C4-2B (cell line): Measurements from ENCODE around the gene ARMH4.

Experiments
- CTCF ChIP-seq: fragments of 450-650 bp; conservative IDR thresholded peaks from 2 replicates; pipeline ENCODE4 v1.5.1; 2017; ENCODE audit warnings: mild to moderate bottlenecking
- ZFX ChIP-seq: fragments of 450-650 bp; IDR thresholded peaks from 2 replicates; pipeline ENCODE4 v1.6.1; 2017

GRCh38 chr14:58054100-58054499 is 97.9 kb downstream of the ARMH4 start:
- TF ChIP-seq CTCF (no peak), ZFX (no peak)
